MM.1S (cell line): Measurements from ENCODE around the gene OR5M8.

Source experiments
- CTCF ChIP-seq: fragments of 300-600 bp; sonication (generic); IDR thresholded peaks from 2 replicates; pipeline ENCODE4 v1.5.1; 2016; ENCODE audit warnings: antibody characterized with exemption, low read length, mixed read lengths
- EZH2 ChIP-seq: fragments of 300-600 bp; sonication (generic); optimal IDR thresholded peaks from 2 replicates; pipeline ENCODE3; 2017; ENCODE audit warnings: low read depth, mild to moderate bottlenecking, antibody characterized with exemption, low read length, mixed read lengths
- EZH2phosphoT487 ChIP-seq: fragments of 300-600 bp; sonication (generic); IDR thresholded peaks from 2 replicates; pipeline ENCODE4 v1.6.1; 2018; ENCODE audit warnings: antibody characterized with exemption, low read length

GRCh38 chr11:56533054-56533740 is 42.0 kb upstream of the OR5M8 start:
- no peak for TF ChIP-seq CTCF
- TF ChIP-seq EZH2 = no peak
- TF ChIP-seq EZH2phosphoT487 = no peak
